Neural cell (in vitro differentiated cells): ENCODE results near the gene SMAD4.

Experiments
- EZH2 ChIP-seq: fragments of 200-600, 300-800 bp; shearing (Covaris generic), sonication (generic); IDR thresholded peaks from 2 replicates; pipeline ENCODE4 v1.6.1; 2014; ENCODE audit warnings: antibody characterized with exemption, low read length, borderline replicate concordance, mild to moderate bottlenecking; ENCODE audit not compliant: insufficient read depth, poor library complexity, severe bottlenecking
- POLR2AphosphoS5 ChIP-seq: IDR thresholded peaks from 2 replicates; pipeline ENCODE4 v1.6.1; 2012
- RAD21 ChIP-seq: fragments of 450-650 bp; conservative IDR thresholded peaks from 2 replicates; pipeline ENCODE4 v1.6.1; 2014; ENCODE audit warnings: antibody characterized with exemption, mild to moderate bottlenecking, moderate library complexity
- REST ChIP-seq: IDR thresholded peaks from 2 replicates; pipeline ENCODE4 v1.6.1; 2012; ENCODE audit warnings: borderline replicate concordance
- TAF1 ChIP-seq: IDR thresholded peaks from 2 replicates; pipeline ENCODE4 v1.6.1; 2012; ENCODE audit warnings: low read depth
- TF ChIP-seq, protein P1 (sequence below): fragments of 450-650 bp; IDR thresholded peaks from 2 replicates; pipeline ENCODE4 v1.5.1; 2014; ENCODE audit warnings: antibody characterized with exemption, mild to moderate bottlenecking, moderate library complexity; ENCODE audit not compliant: poor library complexity, severe bottlenecking

GRCh38 chr18:51108330-51108729, 78.3 kb downstream of the SMAD4 start:
- TF ChIP-seq, protein P1, sequence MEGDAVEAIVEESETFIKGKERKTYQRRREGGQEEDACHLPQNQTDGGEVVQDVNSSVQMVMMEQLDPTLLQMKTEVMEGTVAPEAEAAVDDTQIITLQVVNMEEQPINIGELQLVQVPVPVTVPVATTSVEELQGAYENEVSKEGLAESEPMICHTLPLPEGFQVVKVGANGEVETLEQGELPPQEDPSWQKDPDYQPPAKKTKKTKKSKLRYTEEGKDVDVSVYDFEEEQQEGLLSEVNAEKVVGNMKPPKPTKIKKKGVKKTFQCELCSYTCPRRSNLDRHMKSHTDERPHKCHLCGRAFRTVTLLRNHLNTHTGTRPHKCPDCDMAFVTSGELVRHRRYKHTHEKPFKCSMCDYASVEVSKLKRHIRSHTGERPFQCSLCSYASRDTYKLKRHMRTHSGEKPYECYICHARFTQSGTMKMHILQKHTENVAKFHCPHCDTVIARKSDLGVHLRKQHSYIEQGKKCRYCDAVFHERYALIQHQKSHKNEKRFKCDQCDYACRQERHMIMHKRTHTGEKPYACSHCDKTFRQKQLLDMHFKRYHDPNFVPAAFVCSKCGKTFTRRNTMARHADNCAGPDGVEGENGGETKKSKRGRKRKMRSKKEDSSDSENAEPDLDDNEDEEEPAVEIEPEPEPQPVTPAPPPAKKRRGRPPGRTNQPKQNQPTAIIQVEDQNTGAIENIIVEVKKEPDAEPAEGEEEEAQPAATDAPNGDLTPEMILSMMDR, result no peak
- TF ChIP-seq REST, result no peak
- no peak for TF ChIP-seq POLR2AphosphoS5
- no peak for TF ChIP-seq EZH2
- TF ChIP-seq TAF1, result no peak
- no peak for TF ChIP-seq RAD21
